Left lung (tissue), 10 donors: ENCODE measurements around the gene DLG5. TPM values are rescaled to one million over a fixed set of nuclear protein-coding genes. Genes with fewer than 3 reads are reported as not detected.

Experiments
- ATAC-seq: fragments of 200-7000 bp; cut with Tn5 transposase; one replicate; pipeline ENCODE4 v1.9.1; 2020; ENCODE audit warnings: moderate library complexity
- DNase-seq, 4 donors: peaks; one replicate each; pipeline ENCODE4 v3.0.0-alpha.2; 2013 to 2020
- H3K27ac ChIP-seq, 2 donors: fragments of 200-600 bp; sonication (generic) in 1 of 2; one replicate each; pipeline versions ENCODE4 v1.5.0 to v1.8.0; 2020 to 2021
- H3K27me3 ChIP-seq, 2 donors: fragments of 200-600 bp; sonication (generic) in 1 of 2; one replicate each; pipeline versions ENCODE4 v1.5.0 to v1.8.0; 2020 to 2021
- H3K36me3 ChIP-seq, 2 donors: fragments of 200-600 bp; sonication (generic) in 1 of 2; one replicate each; pipeline versions ENCODE4 v1.5.0 to v1.8.0; 2020 to 2021
- H3K4me1 ChIP-seq, 2 donors: fragments of 200-600 bp; one replicate each; pipeline ENCODE4 v1.8.0; 2021
- H3K4me3 ChIP-seq, 2 donors: fragments of 200-600 bp; sonication (generic) in 1 of 2; one replicate each; pipeline versions ENCODE4 v1.5.0 to v1.8.0; 2020 to 2021; ENCODE audit warnings: mild to moderate bottlenecking in 1 of 2
- H3K9me3 ChIP-seq, 2 donors: fragments of 200-600 bp; sonication (generic) in 1 of 2; one replicate each; pipeline versions ENCODE4 v1.5.0 to v1.8.0; 2020 to 2021
- intact Hi-C, 2 donors: fragments of 100-400 bp; cut with DNase I; formaldehyde crosslinking; loops; one replicate each; pipeline versions ENCODE4 v1.11.2 to v1.14.2; 2022
- polyA plus RNA-seq, 6 donors: library from polyadenylated mRNA; unstranded; fragments of 120-200 nt; gene quantifications; one replicate each; pipeline ENCODE4 v1.2.1, GENCODE V29; 2013; ENCODE audit not compliant: insufficient read length in 6 of 6
- total RNA-seq, 2 donors: library from RNA; stranded (reverse); fragmentation: NEBNext Ultra II Directional; extraction: Animal tissue kit (Norgen Biotek cat#: 25700); gene quantifications; one replicate each; pipeline ENCODE4 v1.2.1, GENCODE V29; 2021
- TF ChIP-seq, protein P1 (sequence below), 2 donors: fragments of 200-600 bp; sonication (generic) in 1 of 2; IDR thresholded peaks; one replicate each; pipeline versions ENCODE4 v1.5.0 to v1.8.0; 2021; ENCODE audit warnings: antibody characterized with exemption in 2 of 2
- donor health status: DM: no; HTN: yes; CAD: no.
- donor health status: DM: no; HTN: no; CAD: no.

DLG5 gene
- total and polyA plus RNA-seq, 8 donors: 17.0 to 53.4 (median 49.0) TPM

DNA sequence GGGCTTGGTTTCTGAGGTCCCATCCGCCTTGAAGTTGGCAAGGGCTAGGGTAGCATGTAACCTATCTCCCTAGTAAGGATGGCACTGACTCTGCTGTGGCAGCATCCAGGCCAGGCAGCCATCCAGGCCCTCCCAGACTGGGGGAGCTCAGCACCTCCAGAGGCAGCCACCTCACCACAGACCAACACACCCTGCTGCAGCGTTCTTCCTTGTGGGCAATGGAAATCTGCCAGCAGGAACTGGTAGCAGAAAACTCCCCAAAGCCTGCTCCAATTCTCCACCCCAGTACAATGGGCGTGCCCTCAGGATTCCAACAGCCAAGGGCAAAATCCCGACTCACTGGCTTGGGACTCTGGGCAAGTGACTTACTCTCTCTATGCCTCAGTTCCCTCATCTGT, 27.5 kb downstream of the DLG5 start:
- intact Hi-C loops: no loop called here
- peak in 1 of 4 donors; percentile 60 for DNase-seq
- TF ChIP-seq, protein P1, sequence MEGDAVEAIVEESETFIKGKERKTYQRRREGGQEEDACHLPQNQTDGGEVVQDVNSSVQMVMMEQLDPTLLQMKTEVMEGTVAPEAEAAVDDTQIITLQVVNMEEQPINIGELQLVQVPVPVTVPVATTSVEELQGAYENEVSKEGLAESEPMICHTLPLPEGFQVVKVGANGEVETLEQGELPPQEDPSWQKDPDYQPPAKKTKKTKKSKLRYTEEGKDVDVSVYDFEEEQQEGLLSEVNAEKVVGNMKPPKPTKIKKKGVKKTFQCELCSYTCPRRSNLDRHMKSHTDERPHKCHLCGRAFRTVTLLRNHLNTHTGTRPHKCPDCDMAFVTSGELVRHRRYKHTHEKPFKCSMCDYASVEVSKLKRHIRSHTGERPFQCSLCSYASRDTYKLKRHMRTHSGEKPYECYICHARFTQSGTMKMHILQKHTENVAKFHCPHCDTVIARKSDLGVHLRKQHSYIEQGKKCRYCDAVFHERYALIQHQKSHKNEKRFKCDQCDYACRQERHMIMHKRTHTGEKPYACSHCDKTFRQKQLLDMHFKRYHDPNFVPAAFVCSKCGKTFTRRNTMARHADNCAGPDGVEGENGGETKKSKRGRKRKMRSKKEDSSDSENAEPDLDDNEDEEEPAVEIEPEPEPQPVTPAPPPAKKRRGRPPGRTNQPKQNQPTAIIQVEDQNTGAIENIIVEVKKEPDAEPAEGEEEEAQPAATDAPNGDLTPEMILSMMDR (IDR thresholded peaks at IDR 0.05): no peak
- H3K9me3 ChIP-seq: no peaks in the 10 kb centered on the region
- H3K4me3 ChIP-seq: no peak overlapping the region
- ATAC-seq: peak; percentile 93
- H3K27me3 ChIP-seq: no peaks in the 10 kb centered on the region
- H3K36me3 ChIP-seq: no peaks in the 10 kb centered on the region
- H3K27ac ChIP-seq: no peak overlapping the region
- H3K4me1 ChIP-seq: peaks cover 4 to 14% of the 10 kb centered on the region in 2 donors

DNA sequence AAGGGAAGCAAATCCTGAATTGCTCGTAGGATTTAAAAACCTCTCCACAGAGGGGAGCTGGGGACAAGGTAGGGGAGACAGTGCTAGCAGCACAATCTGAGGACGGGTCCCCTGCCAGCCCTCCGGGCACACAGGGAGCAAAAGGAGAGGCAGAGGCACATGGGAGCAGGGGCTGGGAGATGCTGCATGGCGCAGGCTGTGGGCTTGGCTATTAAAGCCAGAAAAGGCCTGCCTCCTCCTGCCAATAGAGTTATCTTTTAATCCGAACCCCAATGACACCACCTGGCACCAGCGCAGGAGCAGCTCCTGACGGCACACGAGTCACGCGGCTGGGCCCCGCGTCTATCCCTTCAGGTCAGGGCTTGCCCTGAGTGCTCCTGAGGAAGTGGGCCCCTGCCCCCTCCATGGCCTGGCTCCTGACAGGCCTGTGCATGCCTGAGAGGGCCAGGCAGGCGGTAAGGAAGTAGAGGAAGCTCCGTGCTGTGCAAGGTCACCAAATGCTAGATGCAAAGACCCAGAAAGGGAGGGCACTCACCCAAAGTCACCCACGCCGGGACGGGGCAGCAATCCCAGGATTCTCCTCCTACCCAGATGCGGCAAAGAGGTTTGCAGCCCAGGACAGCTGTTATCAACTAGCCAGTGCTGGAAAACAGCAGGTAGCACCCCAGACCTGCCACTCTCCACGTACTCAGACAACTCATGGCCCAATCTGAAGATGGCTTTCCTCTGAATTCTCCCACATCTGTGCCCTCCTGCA, 28.1 kb downstream of the DLG5 start:
- DNase-seq: no peak
- peaks cover 4 to 14% of the 10 kb centered on the region in 2 donors for H3K4me1 ChIP-seq
- H3K27me3 ChIP-seq: no peaks in the 10 kb centered on the region
- TF ChIP-seq, protein P1 (IDR thresholded peaks at IDR 0.05): no peak
- peak; percentile 74 for ATAC-seq
- intact Hi-C loops: no loop called here
- H3K9me3 ChIP-seq: no peaks in the 10 kb centered on the region
- no peak overlapping the region for H3K4me3 ChIP-seq
- no peak overlapping the region for H3K27ac ChIP-seq
- H3K36me3 ChIP-seq: no peaks in the 10 kb centered on the region

DNA sequence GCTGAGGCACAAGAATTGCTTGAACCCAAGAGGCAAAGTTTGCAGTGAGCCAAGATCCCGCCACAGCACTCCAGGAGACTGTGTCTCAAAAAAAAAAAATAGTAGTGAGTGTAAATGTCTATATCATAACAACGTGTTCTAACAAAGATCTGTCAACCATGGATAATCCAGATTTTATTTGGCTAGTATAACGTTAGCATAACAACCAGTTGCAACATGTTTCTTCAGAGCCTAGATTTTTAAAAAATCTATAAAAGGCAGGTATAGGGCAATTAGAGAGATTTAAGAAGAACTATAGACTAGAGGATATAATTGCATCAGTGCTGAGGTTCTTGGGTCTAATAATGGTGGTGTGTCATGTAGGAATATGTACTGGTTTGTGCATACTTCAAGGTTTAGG, 30.5 kb downstream of the DLG5 start:
- intact Hi-C loops: no loop called here
- H3K4me3 ChIP-seq: no peak overlapping the region

DNA sequence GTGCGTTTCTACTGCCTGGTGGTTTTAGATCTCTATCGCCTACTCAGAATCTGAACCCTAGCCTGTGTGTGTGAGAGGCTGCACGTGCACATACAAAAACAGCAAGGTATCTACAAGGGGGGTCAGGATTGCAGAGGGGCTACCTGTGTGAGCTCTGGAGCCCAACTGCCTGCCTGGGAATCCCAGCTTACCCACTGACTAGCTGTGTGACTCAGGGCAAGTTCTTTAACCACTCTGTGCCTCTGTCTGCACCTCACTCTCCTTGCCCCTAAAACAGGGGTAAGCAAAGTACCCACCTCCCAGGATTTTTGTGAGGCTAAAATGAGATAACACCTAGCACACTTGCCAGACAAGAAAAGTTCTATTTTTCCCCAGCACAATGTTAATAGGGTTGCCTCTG, 32.5 kb downstream of the DLG5 start:
- DNase-seq (no peak), ATAC-seq (no peak)
- Histone ChIP-seq H3K4me3 (no peak overlapping the region), H3K27ac (no peak overlapping the region), H3K9me3 (no peaks in the 10 kb centered on the region), H3K27me3 (no peaks in the 10 kb centered on the region), H3K36me3 (no peaks in the 10 kb centered on the region), H3K4me1 (peaks cover 4 to 7% of the 10 kb centered on the region in 2 donors)
- intact Hi-C loops: no loop called here
- TF ChIP-seq, protein P1 (IDR thresholded peaks at IDR 0.05): no peak

More for the DNA sequence above, 30.5 kb downstream of the DLG5 start:
- Histone ChIP-seq H3K4me1 (peaks cover 4 to 14% of the 10 kb centered on the region in 2 donors), H3K9me3 (no peaks in the 10 kb centered on the region), H3K36me3 (no peaks in the 10 kb centered on the region), H3K27me3 (no peaks in the 10 kb centered on the region), H3K27ac (no peak overlapping the region)
- ATAC-seq (no peak), DNase-seq (no peak)
- TF ChIP-seq, protein P1 (IDR thresholded peaks at IDR 0.05): no peak

DNA sequence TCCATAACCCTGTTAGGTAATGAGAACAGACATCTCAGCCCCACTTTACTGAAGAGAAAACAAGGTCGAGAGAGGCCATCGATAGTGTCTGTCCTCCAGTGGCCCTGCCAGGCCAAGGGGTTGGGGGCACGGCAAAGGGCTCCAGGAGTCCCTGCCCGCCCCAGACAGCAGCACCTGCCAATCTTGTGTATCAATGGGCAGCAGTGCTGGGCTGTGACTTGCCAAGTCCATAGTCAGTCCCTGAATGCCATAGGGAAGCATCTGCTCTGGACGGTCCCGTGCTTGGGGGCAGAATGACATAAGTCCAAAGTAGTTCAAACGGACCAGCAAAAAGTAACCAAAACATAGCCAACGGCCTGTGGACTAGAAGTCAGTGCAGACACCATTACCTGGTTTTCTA, 33.2 kb downstream of the DLG5 start:
- TF ChIP-seq, protein P1 (IDR thresholded peaks at IDR 0.05): no peak
- DNase-seq: no peak
- intact Hi-C loops: no loop called here

More for the DNA sequence above, 33.2 kb downstream of the DLG5 start:
- H3K9me3 ChIP-seq: no peaks in the 10 kb centered on the region
- H3K27me3 ChIP-seq: no peaks in the 10 kb centered on the region
- no peaks in the 10 kb centered on the region for H3K36me3 ChIP-seq
- no peak for ATAC-seq
- H3K27ac ChIP-seq: no peak overlapping the region
- H3K4me3 ChIP-seq: no peak overlapping the region
- peaks cover 2 to 5% of the 10 kb centered on the region in 2 donors for H3K4me1 ChIP-seq
